ENCODE data around the gene TUBA3E. TPM values are rescaled to one million over a fixed set of nuclear protein-coding genes. Genes with fewer than 3 reads are reported as not detected.
A peak's percentile ranks its signal among the peaks of the same experiment; 100 is the strongest.
"Not testable (repeated sequence)": the region's sequence is repeated elsewhere in the genome, so short reads cannot be mapped to it uniquely, and the experiment has no call there.

The TUBA3E gene
- total and polyA plus RNA-seq, 3 donors from 2014 or later: 129 to 386 (median 141) TPM

- Histone ChIP-seq H3K9me3 (no peaks in the 10 kb centered on the region), H3K27ac (no peak overlapping the region), H3K4me3 (no peak overlapping the region), H3K36me3 (ENCODE audit: low read depth, missing control alignments) (no peaks in the 10 kb centered on the region), H3K4me1 (peaks cover 3% of the 10 kb centered on the region), H3K27me3 (no peaks in the 10 kb centered on the region)
- DNase-seq: no peak
- TF ChIP-seq POLR2A (IDR thresholded peaks at IDR 0.05): no peak
- no peak for TF ChIP-seq CTCF (IDR thresholded peaks at IDR 0.05)
- intact Hi-C loops (cut with DNase I; ENCODE audit: low total_unique reads): no loop called here
- 84 to 90% methylated on average over 6 to 9 of the region's 9 CpGs for WGBS, 2 donors
These were observed 39.6 kb downstream of the TUBA3E start for GRCh38 chr2:130158631-130159030.

- WGBS, 2 donors: 78 to 79% methylated on average over 13 of the region's 13 CpGs
- H3K36me3 ChIP-seq (ENCODE audit: low read depth, missing control alignments); H3K9me3 ChIP-seq; H3K4me3 ChIP-seq; intact Hi-C loops (cut with DNase I; ENCODE audit: low total_unique reads); H3K4me1 ChIP-seq; H3K27ac ChIP-seq; DNase-seq; H3K27me3 ChIP-seq: not testable (repeated sequence)
These were observed 40.3 kb downstream of the TUBA3E start for GRCh38 chr2:130157825-130158514.

DNA sequence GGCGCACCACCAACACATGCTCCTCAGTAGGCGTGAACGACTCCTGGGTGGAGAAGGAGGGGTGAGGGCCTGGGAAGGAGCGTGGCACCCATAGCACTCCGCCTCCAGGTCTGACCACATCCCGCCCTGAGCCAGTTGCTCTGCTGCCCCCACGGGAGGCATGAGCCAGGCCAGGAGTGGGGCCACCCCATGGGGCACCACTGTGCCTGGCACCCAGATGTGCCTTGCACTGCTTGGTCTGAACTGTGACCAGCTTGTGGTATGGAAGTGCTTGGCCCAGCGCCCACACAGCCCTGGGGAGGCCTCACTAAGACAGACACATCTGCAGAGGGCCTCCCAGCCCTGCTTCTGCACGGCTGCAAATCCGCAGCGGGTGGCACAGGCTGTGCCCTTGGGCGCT, 40.9 kb downstream of the TUBA3E start:
- DNase-seq; H3K4me1 ChIP-seq; H3K27me3 ChIP-seq; intact Hi-C loops (cut with DNase I; ENCODE audit: low total_unique reads); H3K9me3 ChIP-seq; H3K27ac ChIP-seq; H3K4me3 ChIP-seq; H3K36me3 ChIP-seq (ENCODE audit: low read depth, missing control alignments): not testable (repeated sequence)
- WGBS, 2 donors: 82% methylated on average over 4 of the region's 12 CpGs; no CpG with 5 or more reads in 1 of the 2 donors

DNA sequence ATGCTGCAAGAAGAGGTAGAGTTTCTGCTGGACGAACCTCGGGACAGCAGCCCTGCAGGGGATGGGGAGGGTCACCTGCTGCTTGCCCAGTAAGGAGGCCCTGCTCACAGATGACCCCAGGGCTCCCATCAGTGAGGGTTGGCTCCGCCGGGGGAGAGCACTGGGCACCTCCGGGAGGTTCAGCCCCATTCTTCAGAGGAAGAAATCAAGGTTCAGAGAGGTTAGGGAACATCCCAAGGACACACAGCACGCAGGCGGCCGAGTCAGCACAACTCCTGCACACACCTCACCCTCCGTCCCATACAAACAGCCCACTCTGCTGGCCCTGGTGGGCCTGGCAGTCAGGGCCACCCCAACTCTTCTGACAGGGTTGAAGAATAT, 41.6 kb downstream of the TUBA3E start:
- TF ChIP-seq CTCF (IDR thresholded peaks at IDR 0.05): no peak
- no peak for TF ChIP-seq POLR2A (IDR thresholded peaks at IDR 0.05)
- H3K9me3 ChIP-seq: no peaks in the 10 kb centered on the region
- WGBS, 2 donors: 65 to 83% methylated on average over 5 to 9 of the region's 9 CpGs
- peaks cover 3% of the 10 kb centered on the region for H3K4me1 ChIP-seq
- intact Hi-C loops (cut with DNase I; ENCODE audit: low total_unique reads): no loop called here
- H3K27ac ChIP-seq: no peak overlapping the region
- no peaks in the 10 kb centered on the region for H3K36me3 ChIP-seq (ENCODE audit: low read depth, missing control alignments)
- DNase-seq: no peak
- H3K4me3 ChIP-seq: no peak overlapping the region
- no peaks in the 10 kb centered on the region for H3K27me3 ChIP-seq

GRCh38 chr2:130155956-130156623, 42.1 kb downstream of the TUBA3E start:
- H3K36me3 ChIP-seq (ENCODE audit: low read depth, missing control alignments); H3K4me3 ChIP-seq; H3K4me1 ChIP-seq; H3K27ac ChIP-seq; intact Hi-C loops (cut with DNase I; ENCODE audit: low total_unique reads); H3K27me3 ChIP-seq; H3K9me3 ChIP-seq: not testable (repeated sequence)
- peak; percentile 73 for DNase-seq
- 48 to 50% methylated on average over 2 to 16 of the region's 16 CpGs for WGBS, 2 donors
- TF ChIP-seq CTCF (IDR thresholded peaks at IDR 0.05): peak; percentile 11 to 46 (median 40)
